Renal cortical epithelial cell (primary cell): ENCODE measurements around the gene CYP21A2. TPM values are rescaled to one million over a fixed set of nuclear protein-coding genes. Genes with fewer than 3 reads are reported as not detected.

ENCODE experiments used
- DNase-seq: peaks from one replicate; pipeline ENCODE4 v3.0.0-alpha.2; 2011; ENCODE audit warnings: low read depth
- total RNA-seq: library from RNA; depleted of rRNA; stranded (reverse); fragments of >200 nt; gene quantifications from 2 replicates; pipeline ENCODE4 v1.2.3, GENCODE V29; 2014

Gene CYP21A2
- total RNA-seq, 1 donor from 2014 or later = 0.20 TPM

GRCh38 chr6:32082478-32082877, 44.3 kb downstream of the CYP21A2 start:
- DNase-seq = no peak

DNA sequence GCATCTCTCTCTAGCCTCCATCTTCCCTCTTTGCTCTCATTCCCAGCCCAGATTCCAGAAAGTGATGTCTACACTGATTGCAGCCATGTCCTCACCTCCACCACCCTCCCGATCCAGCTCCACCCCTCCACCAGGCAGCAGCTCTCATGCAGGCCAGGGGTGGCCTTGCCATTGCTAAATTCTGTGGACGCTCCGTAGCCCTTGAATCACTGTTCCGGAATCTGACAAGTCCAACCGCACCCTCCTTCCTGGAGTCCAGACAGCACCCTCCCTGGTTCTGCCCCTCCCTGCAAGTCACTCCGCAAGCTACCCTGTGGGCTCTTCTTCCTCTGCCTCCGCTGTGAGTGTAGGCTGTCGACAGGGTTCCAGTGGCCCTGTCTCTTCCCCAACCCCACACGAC, 44.7 kb downstream of the CYP21A2 start:
- no peak for DNase-seq

DNA sequence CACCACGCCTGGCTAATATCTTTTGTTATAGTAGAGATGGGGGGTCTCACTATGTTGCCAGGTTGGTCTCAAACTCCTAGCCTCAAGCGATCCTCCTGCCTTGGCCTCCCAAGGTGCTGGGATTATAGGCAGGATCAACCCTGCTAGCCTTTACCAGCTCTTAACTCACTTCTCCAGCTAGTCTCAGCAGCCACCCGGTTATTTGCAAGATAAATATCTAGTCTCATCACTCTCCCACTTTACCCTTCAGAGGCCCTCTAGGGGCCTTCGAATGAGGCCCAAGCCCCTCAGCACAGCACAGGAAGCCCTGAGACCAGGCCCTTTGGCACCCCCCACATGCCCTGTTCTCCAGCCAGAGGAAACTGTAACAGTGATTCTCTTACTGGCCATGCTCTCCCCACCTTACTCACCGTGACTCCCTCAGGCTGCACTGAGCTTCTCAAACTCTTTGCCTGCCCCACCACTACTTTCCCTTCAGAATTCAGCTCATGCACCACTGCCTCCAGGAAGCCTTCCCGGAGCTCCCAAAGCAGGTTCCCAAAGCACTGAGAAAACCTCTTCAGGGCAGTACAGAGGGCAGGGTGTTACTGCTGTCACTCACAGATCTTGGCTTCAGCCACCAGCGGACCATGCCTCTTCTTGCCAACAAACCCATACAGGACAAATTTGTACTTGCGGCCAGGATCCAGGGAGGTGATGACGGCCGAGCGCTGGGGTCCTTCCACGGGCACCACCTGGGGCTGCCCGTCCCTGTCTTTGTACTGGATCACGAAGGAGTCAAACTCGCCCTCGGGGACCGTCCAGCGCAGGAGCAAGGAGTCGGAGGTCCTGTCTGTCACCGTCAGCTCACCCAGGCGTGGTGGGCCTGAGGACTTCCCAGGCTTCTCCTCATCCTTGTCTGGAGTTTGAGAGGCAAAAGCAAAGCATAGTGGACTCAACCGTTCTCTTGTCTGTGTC, 45.9 kb downstream of the CYP21A2 start:
- no peak for DNase-seq

DNA sequence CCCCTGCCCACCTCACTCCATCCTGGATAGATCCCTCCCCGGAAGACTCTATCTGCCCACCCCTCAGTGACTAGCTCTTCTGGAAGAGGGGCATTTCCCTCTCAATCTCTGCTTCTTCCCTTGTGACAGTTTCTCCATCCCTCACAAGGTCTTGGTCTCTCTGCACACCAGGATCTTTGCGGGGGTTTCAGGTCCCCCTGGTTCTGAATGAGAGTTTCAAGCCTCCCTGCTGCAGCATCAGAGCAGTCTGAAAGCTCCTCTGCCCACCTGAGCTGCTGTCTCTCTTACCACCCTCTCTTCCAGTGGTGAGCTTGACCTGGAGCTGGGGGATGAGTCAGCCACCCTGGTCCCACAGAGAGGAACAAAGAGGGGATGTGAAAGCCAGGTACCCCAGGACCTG, 46.6 kb downstream of the CYP21A2 start:
- no peak for DNase-seq

DNA sequence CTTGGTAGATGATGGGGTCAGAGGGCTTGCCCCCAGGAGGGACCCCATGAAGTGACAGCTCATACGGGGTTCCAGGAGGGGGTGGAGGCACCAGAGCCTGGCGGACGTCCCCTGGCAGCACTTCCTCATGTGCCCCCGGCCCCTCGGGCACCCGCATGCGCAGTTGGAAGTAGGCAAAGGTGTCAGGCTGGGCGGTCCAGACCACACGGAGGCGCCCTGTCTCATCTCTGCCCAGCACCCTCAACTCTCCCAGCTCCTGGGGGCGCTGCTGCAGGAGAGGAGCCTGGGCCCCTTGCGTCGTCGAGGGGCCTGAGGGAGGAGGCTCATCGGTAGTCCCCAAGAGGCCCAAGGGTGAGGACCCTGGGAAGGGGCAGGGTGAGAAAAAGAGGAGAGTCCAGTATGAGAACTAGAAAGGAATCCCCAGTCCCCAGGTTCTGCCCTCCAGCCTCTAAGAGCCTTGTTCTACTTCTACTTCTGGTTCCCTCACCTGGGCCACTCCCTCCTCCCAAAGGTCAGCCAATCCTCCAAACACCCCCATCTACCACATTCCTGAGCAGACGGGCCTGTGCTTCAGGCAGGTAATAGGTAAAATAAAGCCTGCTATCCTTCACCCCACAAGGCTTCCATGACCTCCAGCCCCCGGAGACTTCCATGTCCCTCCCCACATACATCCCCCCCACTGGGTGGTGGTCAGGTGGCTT, 47.7 kb downstream of the CYP21A2 start:
- DNase-seq = no peak

DNA sequence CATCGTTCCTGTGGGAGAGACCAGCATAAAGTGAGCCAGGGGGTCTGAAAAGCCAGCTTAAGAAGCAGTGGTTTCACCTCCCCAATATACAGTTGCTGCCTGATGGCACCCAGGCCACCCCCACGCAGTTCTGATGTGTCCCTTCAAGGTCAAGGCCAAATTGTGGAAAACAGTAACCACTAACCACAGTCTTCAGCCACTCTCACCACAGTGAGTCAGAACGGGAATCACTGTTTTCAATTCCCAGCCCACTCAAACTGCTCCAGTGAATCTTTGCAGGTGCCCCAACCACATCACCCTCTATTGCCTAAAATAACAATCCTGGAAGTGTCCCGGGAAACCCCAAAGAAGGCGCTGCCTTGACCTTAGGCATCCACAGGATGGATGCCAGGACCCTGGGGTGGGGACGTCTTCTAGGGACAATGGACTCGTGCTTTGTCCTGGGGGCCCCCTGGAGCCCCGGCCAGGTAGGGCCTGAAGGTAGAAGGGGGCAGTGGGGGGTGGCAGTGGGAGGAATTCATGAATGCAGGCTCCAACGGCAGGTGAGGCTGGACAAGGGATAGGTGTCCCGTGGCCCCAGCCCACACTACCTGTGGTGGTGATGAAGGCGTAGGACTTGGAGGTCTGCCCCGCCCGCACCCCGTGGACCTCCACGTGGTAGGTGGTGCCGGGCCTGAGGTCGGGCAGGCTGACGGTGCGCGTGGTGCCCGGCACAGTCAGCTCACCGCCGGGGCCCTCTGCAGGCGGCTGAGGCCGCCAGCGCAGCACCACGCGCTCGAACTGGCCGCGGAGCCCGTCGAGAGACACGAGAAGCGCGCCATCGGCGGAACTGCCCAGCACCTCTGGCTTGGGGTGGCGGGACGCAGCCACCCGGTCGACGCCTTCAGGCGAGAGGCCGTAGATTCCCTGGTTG, 48.7 kb downstream of the CYP21A2 start:
- DNase-seq = peak; percentile 88

- DNase-seq = peak; percentile 42
These were observed 49.6 kb downstream of the CYP21A2 start for GRCh38 chr6:32087574-32088486.

DNA sequence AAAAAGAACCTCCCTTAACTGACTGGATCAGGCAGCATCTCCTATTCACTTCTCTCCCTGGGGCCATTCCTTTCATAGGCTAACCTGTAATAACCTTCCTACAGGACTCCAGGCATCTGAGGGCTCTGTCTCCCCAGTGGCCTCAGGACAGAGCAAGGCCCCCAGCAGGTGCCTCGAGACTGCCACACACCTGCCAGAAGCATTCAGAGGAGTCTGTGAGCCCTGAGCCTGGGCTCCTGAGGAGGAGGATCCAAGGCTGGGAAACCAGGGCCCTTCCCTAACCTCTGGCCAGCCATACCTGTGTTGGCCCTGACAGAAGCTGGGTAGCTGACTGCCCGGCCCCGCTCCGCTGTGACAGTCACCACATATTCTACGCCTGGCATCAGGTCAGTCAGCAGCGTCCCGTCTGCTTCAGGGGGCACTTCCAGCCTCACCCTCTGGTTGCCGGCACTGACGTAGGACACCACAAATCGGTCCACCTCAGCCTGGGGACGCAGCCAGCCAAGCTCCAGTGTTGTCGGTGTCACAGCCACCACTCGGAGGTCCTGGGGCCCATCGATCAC, 50.4 kb downstream of the CYP21A2 start:
- no peak for DNase-seq

- DNase-seq = no peak
These were observed 51.0 kb downstream of the CYP21A2 start for GRCh38 chr6:32089082-32089828.

Other genes starting within 250 kb of the CYP21A2 start
- 67.4 and 103 TPM in 2 replicates for gene VARS1, start 242.7 kb upstream of the CYP21A2 start, total RNA-seq
- gene LSM2, start 231.4 kb upstream of the CYP21A2 start, total RNA-seq = 16.6 and 46.9 TPM in 2 replicates
- gene HSPA1L, start 223.1 kb upstream of the CYP21A2 start, total RNA-seq = 0.87 and 2.0 TPM in 2 replicates
- 178 and 296 TPM in 2 replicates for gene HSPA1A, start 222.9 kb upstream of the CYP21A2 start, total RNA-seq
- gene HSPA1B, start 210.7 kb upstream of the CYP21A2 start, total RNA-seq = 197 and 264 TPM in 2 replicates
- 104 and 112 TPM in 2 replicates for gene NEU1, start 175.6 kb upstream of the CYP21A2 start, total RNA-seq
- gene SLC44A4, start 159.4 kb upstream of the CYP21A2 start, total RNA-seq = 1.1 and 26.6 TPM in 2 replicates
- 37.7 and 72.3 TPM in 2 replicates for gene EHMT2, start 140.7 kb upstream of the CYP21A2 start, total RNA-seq
- 0.69 and 5.9 TPM in 2 replicates for gene ZBTB12, start 136.3 kb upstream of the CYP21A2 start, total RNA-seq
- gene C2, start 110.7 kb upstream of the CYP21A2 start, total RNA-seq = 1.7 TPM in 1 of 2 replicates, not detected in the other
- gene CFB, start 92.3 kb upstream of the CYP21A2 start, total RNA-seq = 24.3 and 32.7 TPM in 2 replicates
- 92.3 and 146 TPM in 2 replicates for gene NELFE, start 79.4 kb upstream of the CYP21A2 start, total RNA-seq
- gene SKIC2, start 79.2 kb upstream of the CYP21A2 start, total RNA-seq = 46.5 and 47.3 TPM in 2 replicates
- 10.6 and 16.9 TPM in 2 replicates for gene DXO, start 66.3 kb upstream of the CYP21A2 start, total RNA-seq
- 1.6 and 42.4 TPM in 2 replicates for gene C4A, start 56.4 kb upstream of the CYP21A2 start, total RNA-seq
- 0.35 and 32.2 TPM in 2 replicates for gene C4B, start 23.6 kb upstream of the CYP21A2 start, total RNA-seq
- 0.75 TPM in 1 of 2 replicates, not detected in the other for gene TNXB, start 70.9 kb downstream of the CYP21A2 start, total RNA-seq
- gene ATF6B, start 89.8 kb downstream of the CYP21A2 start, total RNA-seq = 16.5 and 26.2 TPM in 2 replicates
- gene FKBPL, start 91.9 kb downstream of the CYP21A2 start, total RNA-seq = 5.6 and 7.6 TPM in 2 replicates
- gene PRRT1, start 113.5 kb downstream of the CYP21A2 start, total RNA-seq = not detected in 2 replicates
- 10.4 and 48.7 TPM in 2 replicates for gene PPT2, start 115.7 kb downstream of the CYP21A2 start, total RNA-seq
- gene EGFL8, start 126.2 kb downstream of the CYP21A2 start, total RNA-seq = 1.3 TPM in 1 of 2 replicates, not detected in the other
- gene AGPAT1, start 137.7 kb downstream of the CYP21A2 start, total RNA-seq = 9.9 and 30.8 TPM in 2 replicates
- gene RNF5, start 140.0 kb downstream of the CYP21A2 start, total RNA-seq = 58.8 and 80.2 TPM in 2 replicates
- gene AGER, start 145.8 kb downstream of the CYP21A2 start, total RNA-seq = 0.60 TPM in 1 of 2 replicates, not detected in the other
- 32.0 and 55.9 TPM in 2 replicates for gene PBX2, start 151.8 kb downstream of the CYP21A2 start, total RNA-seq
- 0.40 and 1.9 TPM in 2 replicates for gene GPSM3, start 154.2 kb downstream of the CYP21A2 start, total RNA-seq
- gene NOTCH4, start 185.7 kb downstream of the CYP21A2 start, total RNA-seq = 0.52 and 0.85 TPM in 2 replicates